22Rv1 (cell line): ENCODE results near the gene SURF2.

ENCODE experiments used
- CTCF ChIP-seq: fragments of 450-650 bp; IDR thresholded peaks from 2 replicates; pipeline ENCODE4 v1.5.1; 2017; ENCODE audit warnings: mild to moderate bottlenecking
- ZFX ChIP-seq: fragments of 450-650 bp; IDR thresholded peaks from 2 replicates; pipeline ENCODE4 v1.6.1; 2017; ENCODE audit warnings: antibody characterized with exemption, borderline replicate concordance

- TF ChIP-seq CTCF (no peak), ZFX (no peak)
These were observed 20.2 kb upstream of the SURF2 start, which contains the start of gene SURF6 for GRCh38 chr9:133335924-133336811.
